ENCODE measurements around the gene ATP8A1.

- no peak for TF ChIP-seq POLR2AphosphoS5 (IDR thresholded peaks at IDR 0.05; ENCODE audit: low read depth, low read length)
- no peak for TF ChIP-seq CTCF (IDR thresholded peaks at IDR 0.05)
- TF ChIP-seq REST (IDR thresholded peaks at IDR 0.05; ENCODE audit: insufficient read depth in 1 of 2, low read depth in 2 of 2, low read length in 1 of 2): no peak
These were observed 168.8 kb downstream of the ATP8A1 start for GRCh38 chr4:42488114-42488513.
